22Rv1 (cell line): ENCODE measurements around the gene LRTM1.

ENCODE experiments used
- CTCF ChIP-seq: fragments of 450-650 bp; IDR thresholded peaks from 2 replicates; pipeline ENCODE4 v1.5.1; 2017; ENCODE audit warnings: mild to moderate bottlenecking
- ZFX ChIP-seq: fragments of 450-650 bp; IDR thresholded peaks from 2 replicates; pipeline ENCODE4 v1.6.1; 2017; ENCODE audit warnings: antibody characterized with exemption, borderline replicate concordance

DNA sequence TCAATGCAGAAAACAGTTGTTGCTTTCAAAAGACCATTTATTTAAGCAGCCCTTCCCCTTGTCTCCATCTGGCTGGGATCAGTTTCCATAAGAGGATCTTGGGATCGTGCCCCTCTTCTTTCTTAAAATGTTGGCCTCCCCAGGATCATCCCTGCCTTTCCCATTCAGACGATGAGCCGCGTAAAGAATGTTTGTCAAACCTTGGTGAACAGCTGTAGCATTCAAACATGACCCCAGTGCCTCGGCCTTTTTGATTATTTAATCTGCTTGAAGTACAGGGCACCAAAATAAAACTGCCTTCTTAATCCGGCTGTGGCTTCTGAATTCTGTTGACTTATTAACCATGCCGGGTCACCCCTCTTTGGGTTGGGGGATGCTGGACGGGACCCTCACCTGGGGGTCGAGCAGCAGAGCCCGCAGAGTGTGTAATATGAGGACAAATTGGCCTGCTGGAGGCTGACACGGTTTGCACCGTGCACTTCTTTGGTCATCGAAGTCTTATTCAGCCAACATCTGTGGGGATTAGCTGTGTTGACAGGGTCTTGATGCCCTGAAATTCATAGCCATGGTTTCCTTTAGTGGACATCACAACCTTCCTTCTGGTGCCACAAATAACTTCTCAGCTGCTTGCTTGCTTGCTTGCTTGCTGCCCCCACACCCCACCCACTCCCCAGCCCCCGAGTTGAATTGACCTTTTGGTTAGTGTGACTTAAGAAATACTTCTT lies at the start of gene LRTM1:
- no peak for TF ChIP-seq ZFX
- no peak for TF ChIP-seq CTCF
